T-cell (primary cell): Measurements from ENCODE around the gene ASTN1. TPM values are rescaled to one million over a fixed set of nuclear protein-coding genes. Genes with fewer than 3 reads are reported as not detected.

Experiments
- ATAC-seq, 4 experiments: fragments of 200-7000 bp in 3 of 4; fragments of 150-1000 bp in 1 of 4; cut with Tn5 transposase; replicated peaks in 1 of 4; 1 replicate in 3 of 4; 2 replicates in 1 of 4; pipeline ENCODE4 v1.10.0; 2021; ENCODE audit warnings: moderate library complexity in 3 of 4, mild to moderate bottlenecking in 2 of 4, moderate number of reproducible peaks in 1 of 4
- CTCF ChIA-PET, 2 donors: fragments of 300-600 bp; sonication (Branson Sonifier 250); formaldehyde crosslinking; loops; one replicate each; lab custom pipeline; 2022; ENCODE audit warnings: antibody characterized with exemption in 2 of 2; lab: Charles Lee
- POLR2A ChIA-PET, 2 donors: fragments of 300-600 bp; sonication (Branson Sonifier 250); formaldehyde crosslinking; loops; one replicate each; lab custom pipeline; 2022; ENCODE audit warnings: antibody characterized with exemption in 2 of 2; lab: Charles Lee
- DNase-seq, 35 experiments: peaks; one replicate each; pipeline versions ENCODE4 v3.0.0 to v3.0.0-alpha.2; 2013 to 2023
- H3K27ac ChIP-seq: one replicate; pipeline ENCODE4 v1.5.1; 2013; ENCODE audit warnings: low read length
- H3K27me3 ChIP-seq, 2 experiments: replicated peaks in 1 of 2; 1 replicate in 1 of 2; 2 replicates in 1 of 2; pipeline versions ENCODE4 v1.6.1 to v1.7.0; 2013; ENCODE audit warnings: low read length in 1 of 2, mixed read lengths in 1 of 2; ENCODE audit not compliant: control insufficient read depth in 2 of 2, insufficient read depth in 2 of 2; ENCODE audit errors: extremely low read depth in 1 of 2
- H3K36me3 ChIP-seq, 2 donors: 1 replicate in 1 of 2; 2 replicates in 1 of 2; pipeline versions ENCODE4 v1.6.1 to v1.7.0; 2013; ENCODE audit warnings: low read length in 1 of 2; ENCODE audit not compliant: control insufficient read depth in 2 of 2, insufficient read depth in 1 of 2; ENCODE audit errors: extremely low read depth in 1 of 2
- H3K4me1 ChIP-seq, 2 experiments: 1 replicate in 1 of 2; 2 replicates in 1 of 2; pipeline versions ENCODE4 v1.6.1 to v1.7.0; 2013; ENCODE audit warnings: low read length in 2 of 2, mixed read lengths in 1 of 2; ENCODE audit not compliant: insufficient read depth in 2 of 2, control insufficient read depth in 1 of 2; ENCODE audit errors: extremely low read depth in 1 of 2
- H3K4me3 ChIP-seq, 2 donors: 1 replicate in 1 of 2; 2 replicates in 1 of 2; pipeline versions ENCODE4 v1.5.1 to v1.7.0; 2013; ENCODE audit warnings: mild to moderate bottlenecking in 2 of 2, low read length in 1 of 2, moderate library complexity in 1 of 2; ENCODE audit not compliant: control insufficient read depth in 1 of 2; ENCODE audit errors: extremely low read depth in 1 of 2
- H3K9me3 ChIP-seq: 2 replicates; pipeline ENCODE4 v1.7.0; 2013
- H3K27ac Mint-ChIP-seq, 2 donors: one replicate each; pipeline ENCODE4 v1.8.0; 2020 to 2021; ENCODE audit warnings: mild to moderate bottlenecking in 2 of 2, mixed read lengths in 2 of 2
- H3K27me3 Mint-ChIP-seq, 2 donors: one replicate each; pipeline ENCODE4 v1.8.0; 2021 to 2022; ENCODE audit warnings: mixed read lengths in 2 of 2
- H3K36me3 Mint-ChIP-seq: one replicate; pipeline ENCODE4 v1.8.0; 2021; ENCODE audit warnings: mixed read lengths
- H3K4me1 Mint-ChIP-seq, 3 donors: one replicate each; pipeline ENCODE4 v1.8.0; 2020 to 2022; ENCODE audit warnings: mixed read lengths in 3 of 3, mild to moderate bottlenecking in 1 of 3
- H3K4me3 Mint-ChIP-seq, 3 donors: one replicate each; pipeline ENCODE4 v1.8.0; 2020 to 2022; ENCODE audit warnings: mild to moderate bottlenecking in 3 of 3, mixed read lengths in 3 of 3, moderate library complexity in 3 of 3
- H3K9me3 Mint-ChIP-seq, 3 donors: one replicate each; pipeline ENCODE4 v1.8.0; 2020 to 2022; ENCODE audit warnings: mixed read lengths in 3 of 3
- WGBS: methylation state at CpG from one replicate; pipeline ENCODE4 v1.1.5; 2013; ENCODE audit warnings: missing lambda C conversion rate; ENCODE audit not compliant: insufficient coverage; 5-methylcytosine and 5-hydroxymethylcytosine counted together
- total RNA-seq, 35 experiments: library from RNA in 6 of 35; stranded (reverse) in 6 of 35; fragments of 120-200 nt in 1 of 35; gene quantifications; one replicate each; pipeline versions ENCODE4 v1.2.1 to v1.2.4 and lab custom pipeline; 2013 to 2026

Gene ASTN1
- total RNA-seq, 5 donors from 2014 or later (not counting 1 experiment from before 2014, with no cell fraction given), result 0.06 TPM; not detected in 4

DNA sequence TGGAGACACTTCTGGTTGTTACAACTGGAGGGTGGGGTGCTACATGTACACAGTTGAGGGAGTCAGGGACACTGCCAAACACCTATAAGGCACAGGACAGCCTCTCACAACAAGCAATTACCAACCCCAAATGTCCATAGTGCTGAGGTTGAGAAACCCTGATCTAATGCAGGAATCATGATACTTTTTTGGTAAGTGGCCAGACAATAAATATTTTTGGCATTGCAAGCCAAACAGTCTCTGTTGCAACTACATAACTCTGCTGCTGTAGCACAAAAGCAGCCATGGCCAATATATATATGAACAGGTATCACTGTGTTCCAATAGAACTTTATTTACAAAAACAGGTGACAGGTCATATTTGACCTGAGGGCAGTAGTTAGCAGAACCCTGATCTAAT, 177.5 kb downstream of the ASTN1 start:
- no peaks in the 10 kb centered on the region for H3K27me3 Mint-ChIP-seq
- H3K4me3 Mint-ChIP-seq, result no peak overlapping the region
- no peaks in the 10 kb centered on the region for H3K4me1 ChIP-seq
- no peaks in the 10 kb centered on the region for H3K36me3 Mint-ChIP-seq
- no peak for DNase-seq
- H3K4me3 ChIP-seq, result no peak overlapping the region
- H3K27ac ChIP-seq, result no peak overlapping the region
- no peak overlapping the region for H3K27ac Mint-ChIP-seq
- CTCF ChIA-PET, result no interaction called here
- POLR2A ChIA-PET, result no interaction called here
- no peaks in the 10 kb centered on the region for H3K9me3 ChIP-seq
- H3K4me1 Mint-ChIP-seq, result no peaks in the 10 kb centered on the region
- H3K27me3 ChIP-seq, result no peaks in the 10 kb centered on the region
- no peaks in the 10 kb centered on the region for H3K9me3 Mint-ChIP-seq
- no peaks in the 10 kb centered on the region for H3K36me3 ChIP-seq
- no peak for ATAC-seq

DNA sequence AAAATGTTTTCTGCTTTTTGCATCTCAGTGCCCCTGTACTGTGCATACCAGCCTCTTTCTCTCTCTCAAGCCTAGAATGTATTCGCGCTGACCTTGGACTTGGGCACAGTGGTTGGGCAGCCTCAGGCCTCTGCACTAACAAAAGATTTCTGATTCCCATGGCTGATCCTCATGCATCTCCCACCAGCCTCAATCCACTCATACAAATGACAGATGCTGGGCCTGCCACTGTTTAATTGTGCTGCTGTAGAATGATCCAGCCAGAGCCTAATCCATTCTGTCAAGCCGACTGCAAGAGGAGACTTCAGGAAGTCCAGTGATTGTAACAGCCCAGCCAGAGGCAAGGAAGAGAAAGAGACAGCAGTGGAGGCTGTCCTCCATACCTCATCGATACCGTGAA, 180.8 kb downstream of the ASTN1 start:
- Mint-ChIP-seq H3K27ac (no peak overlapping the region), H3K9me3 (no peaks in the 10 kb centered on the region), H3K4me3 (no peak overlapping the region), H3K4me1 (no peaks in the 10 kb centered on the region), H3K27me3 (no peaks in the 10 kb centered on the region), H3K36me3 (no peaks in the 10 kb centered on the region)
- 74% methylated on average over 3 of the region's 5 CpGs for WGBS
- no peaks in the 10 kb centered on the region for H3K4me1 ChIP-seq
- no peak for DNase-seq
- no peak overlapping the region for H3K27ac ChIP-seq
- H3K36me3 ChIP-seq, result no peaks in the 10 kb centered on the region
- POLR2A ChIA-PET, result no interaction called here
- H3K27me3 ChIP-seq, result peaks cover 0 to 2% of the 10 kb centered on the region in 2 experiments
- no peaks in the 10 kb centered on the region for H3K9me3 ChIP-seq
- ATAC-seq, result no peak
- CTCF ChIA-PET, result no interaction called here
- no peak overlapping the region for H3K4me3 ChIP-seq

DNA sequence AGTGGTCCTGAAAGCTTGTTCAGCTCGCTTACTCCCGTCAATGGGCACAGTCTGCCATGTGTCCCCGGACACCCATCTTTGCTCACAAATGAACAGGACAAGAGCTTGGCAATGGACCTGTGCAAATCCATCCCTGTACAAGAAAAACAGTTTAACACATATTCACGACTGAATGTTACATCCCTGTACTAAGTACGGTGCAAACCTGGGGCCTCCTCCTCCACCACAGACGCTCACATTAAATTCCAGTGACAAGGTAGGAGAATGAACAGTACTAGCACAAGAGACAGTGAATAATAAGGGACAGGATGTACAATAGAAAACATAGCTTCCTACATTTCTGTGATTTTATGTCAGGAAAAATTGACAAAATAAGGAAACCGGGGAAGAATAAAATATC, 187.7 kb downstream of the ASTN1 start:
- Histone ChIP-seq H3K4me1 (no peaks in the 10 kb centered on the region), H3K9me3 (no peaks in the 10 kb centered on the region), H3K36me3 (no peaks in the 10 kb centered on the region), H3K4me3 (no peak overlapping the region), H3K27ac (no peak overlapping the region), H3K27me3 (peaks cover 0 to 2% of the 10 kb centered on the region in 2 experiments)
- peaks cover 0 to 10% (median 0%) of the 10 kb centered on the region in 3 donors for H3K9me3 Mint-ChIP-seq
- 86% methylated on average over 4 of the region's 7 CpGs for WGBS
- CTCF ChIA-PET, result no interaction called here
- H3K4me1 Mint-ChIP-seq, result no peaks in the 10 kb centered on the region
- H3K4me3 Mint-ChIP-seq, result no peak overlapping the region
- POLR2A ChIA-PET, result no interaction called here
- ATAC-seq (no peak), DNase-seq (no peak)
- H3K27me3 Mint-ChIP-seq, result peaks cover 0 to 5% of the 10 kb centered on the region in 2 donors
- H3K36me3 Mint-ChIP-seq, result no peaks in the 10 kb centered on the region
- H3K27ac Mint-ChIP-seq, result no peak overlapping the region

DNA sequence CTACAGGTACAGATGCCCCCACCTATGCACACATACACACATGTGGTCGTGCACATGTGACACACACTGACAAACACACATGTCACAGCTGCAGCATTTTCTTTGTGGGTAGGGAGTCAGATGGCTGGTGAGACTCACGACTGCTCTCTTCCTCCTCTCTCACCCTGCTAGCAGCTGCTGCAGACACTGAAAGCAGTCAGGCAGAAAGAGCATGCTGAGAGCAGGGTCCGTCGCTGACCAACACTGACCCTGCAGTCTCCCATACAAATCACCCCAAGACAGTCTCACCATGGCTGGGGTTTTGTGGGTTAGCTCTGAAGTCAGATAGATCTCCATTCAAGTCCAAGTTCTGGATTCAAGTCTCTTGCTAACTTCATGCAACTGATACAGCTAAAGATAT, 188.3 kb downstream of the ASTN1 start:
- CTCF ChIA-PET, result no interaction called here
- Mint-ChIP-seq H3K36me3 (no peaks in the 10 kb centered on the region), H3K27me3 (peaks cover 0 to 5% of the 10 kb centered on the region in 2 donors)

DNA sequence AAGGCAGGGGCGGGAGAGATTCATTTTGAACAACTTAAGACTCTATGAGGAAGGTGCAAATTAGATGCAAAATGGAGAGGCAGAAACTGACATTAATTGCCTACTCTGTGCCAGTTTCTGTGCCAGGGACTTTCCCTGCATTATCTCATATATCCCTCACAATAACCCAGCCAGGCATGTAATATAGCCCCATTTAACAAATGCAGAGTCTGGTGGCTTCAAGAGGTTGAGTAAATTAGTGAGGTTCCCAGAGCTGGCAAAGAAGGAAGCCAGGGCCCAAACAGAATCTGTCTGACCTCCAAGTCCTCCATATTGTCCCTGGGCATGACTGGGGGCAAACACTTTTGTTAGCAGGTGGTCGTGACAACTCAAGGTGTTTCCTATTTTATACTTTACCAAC, 199.8 kb downstream of the ASTN1 start:
- Mint-ChIP-seq H3K27ac (no peak overlapping the region), H3K9me3 (peaks cover 0 to 5% (median 0%) of the 10 kb centered on the region in 3 donors), H3K4me3 (no peak overlapping the region), H3K36me3 (no peaks in the 10 kb centered on the region), H3K27me3 (no peaks in the 10 kb centered on the region), H3K4me1 (no peaks in the 10 kb centered on the region)
- H3K4me3 ChIP-seq, result no peak overlapping the region
- ATAC-seq (no peak), DNase-seq (no peak)
- no peaks in the 10 kb centered on the region for H3K27me3 ChIP-seq
- CTCF ChIA-PET, result no interaction called here
- POLR2A ChIA-PET, result no interaction called here
- no peak overlapping the region for H3K27ac ChIP-seq
- no peaks in the 10 kb centered on the region for H3K9me3 ChIP-seq
- H3K4me1 ChIP-seq, result no peaks in the 10 kb centered on the region
- WGBS, result no CpG with 5 or more reads among the region's 2 CpGs
- H3K36me3 ChIP-seq, result no peaks in the 10 kb centered on the region

More for the DNA sequence above, 188.3 kb downstream of the ASTN1 start:
- Histone ChIP-seq H3K27ac (no peak overlapping the region), H3K4me1 (no peaks in the 10 kb centered on the region), H3K36me3 (no peaks in the 10 kb centered on the region), H3K9me3 (no peaks in the 10 kb centered on the region), H3K27me3 (peaks cover 0 to 2% of the 10 kb centered on the region in 2 experiments), H3K4me3 (no peak overlapping the region)
- no peak overlapping the region for H3K27ac Mint-ChIP-seq
- WGBS, result no CpG with 5 or more reads among the region's 4 CpGs
- ATAC-seq, result no peak
- POLR2A ChIA-PET, result no interaction called here
- no peak overlapping the region for H3K4me3 Mint-ChIP-seq
- no peak for DNase-seq
- peaks cover 0 to 10% (median 0%) of the 10 kb centered on the region in 3 donors for H3K9me3 Mint-ChIP-seq
- no peaks in the 10 kb centered on the region for H3K4me1 Mint-ChIP-seq

DNA sequence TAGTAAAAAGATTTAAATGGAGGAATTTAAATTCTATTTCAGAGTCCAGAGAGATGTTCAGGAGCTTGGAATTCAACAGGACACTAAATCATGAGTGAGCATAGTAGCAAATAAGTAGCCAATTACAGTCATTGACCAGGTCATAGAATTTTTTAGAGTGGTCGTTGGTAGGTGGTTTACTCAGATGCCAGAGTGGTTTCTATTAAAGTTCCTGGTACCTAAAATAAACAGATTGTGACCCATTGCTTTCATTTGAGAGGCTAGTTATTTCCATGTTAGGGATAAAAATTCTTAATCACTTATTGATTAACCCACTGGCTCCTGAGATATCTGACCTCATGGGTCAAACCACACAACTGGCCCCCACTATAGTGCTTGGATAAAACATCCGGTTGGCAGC, 201.3 kb downstream of the ASTN1 start:
- Mint-ChIP-seq H3K27me3 (no peaks in the 10 kb centered on the region), H3K4me3 (no peak overlapping the region), H3K27ac (no peak overlapping the region), H3K4me1 (no peaks in the 10 kb centered on the region), H3K36me3 (no peaks in the 10 kb centered on the region), H3K9me3 (no peaks in the 10 kb centered on the region)
- WGBS, result no CpG with 5 or more reads among the region's 2 CpGs
- no peaks in the 10 kb centered on the region for H3K36me3 ChIP-seq
- H3K27me3 ChIP-seq, result no peaks in the 10 kb centered on the region
- POLR2A ChIA-PET, result no interaction called here
- H3K9me3 ChIP-seq, result no peaks in the 10 kb centered on the region
- no peak overlapping the region for H3K27ac ChIP-seq
- CTCF ChIA-PET, result no interaction called here
- no peaks in the 10 kb centered on the region for H3K4me1 ChIP-seq
- no peak for ATAC-seq
- no peak for DNase-seq
- no peak overlapping the region for H3K4me3 ChIP-seq

DNA sequence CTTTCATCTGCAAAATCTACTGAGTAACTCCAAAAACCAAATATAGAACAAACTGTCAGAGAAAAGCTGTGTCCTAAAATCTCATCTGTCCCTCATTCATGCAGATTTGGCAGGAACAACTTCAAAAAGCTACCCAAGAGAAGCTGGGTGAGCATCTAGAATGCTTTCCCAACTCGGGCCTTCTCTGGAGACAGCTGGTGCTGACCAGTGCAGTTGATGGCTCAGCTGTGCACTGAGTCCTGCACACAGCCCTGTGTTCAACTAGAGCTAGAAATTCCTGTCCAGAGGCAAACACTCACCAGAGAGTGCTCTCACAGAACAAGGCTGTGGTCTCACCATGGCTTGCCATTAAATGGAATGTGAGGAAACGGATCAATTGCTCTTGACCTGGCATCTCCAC, 202.8 kb downstream of the ASTN1 start:
- ChIA-PET POLR2A (no interaction called here), CTCF (no interaction called here)
- no peaks in the 10 kb centered on the region for H3K4me1 ChIP-seq
- Mint-ChIP-seq H3K4me1 (no peaks in the 10 kb centered on the region), H3K36me3 (no peaks in the 10 kb centered on the region), H3K27ac (no peak overlapping the region), H3K9me3 (peaks cover 0 to 4% (median 0%) of the 10 kb centered on the region in 3 donors), H3K4me3 (no peak overlapping the region), H3K27me3 (no peaks in the 10 kb centered on the region)
- 57% methylated on average over 2 of the region's 2 CpGs for WGBS
- H3K36me3 ChIP-seq, result no peaks in the 10 kb centered on the region
- H3K27ac ChIP-seq, result no peak overlapping the region
- DNase-seq, result no peak
- peaks cover 0 to 3% of the 10 kb centered on the region in 2 experiments for H3K27me3 ChIP-seq
- H3K9me3 ChIP-seq, result no peaks in the 10 kb centered on the region
- no peak overlapping the region for H3K4me3 ChIP-seq
- no peak for ATAC-seq
